ENCODE data around the gene MSL1.

The MSL1 gene

DNA sequence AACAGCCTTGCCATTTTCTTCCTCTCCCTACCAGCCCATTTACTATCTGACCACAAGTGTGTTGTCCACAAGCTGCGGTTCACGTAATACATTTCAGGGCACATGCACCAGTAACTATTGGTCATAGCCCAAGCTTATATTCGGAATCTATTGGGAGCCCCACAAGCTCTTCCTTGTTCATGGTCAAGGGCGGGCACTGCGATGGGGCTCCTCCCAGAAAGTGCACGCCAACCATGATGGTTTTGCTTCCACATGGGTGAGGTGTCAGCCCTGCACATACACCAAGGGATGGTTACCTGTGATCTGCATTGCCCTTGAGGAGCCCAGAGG lies 46.9 kb upstream of the MSL1 start:
- TF ChIP-seq ZNF565 (CRISPR knock-in tag; conservative IDR thresholded peaks at IDR 0.05; ENCODE audit: low read depth) (no peak), ARNTL (CRISPR knock-in tag; IDR thresholded peaks at IDR 0.05; ENCODE audit: borderline replicate concordance, low read depth) (no peak), CSRNP3 (CRISPR knock-in tag; IDR thresholded peaks at IDR 0.05) (no peak), BACH2 (CRISPR knock-in tag; IDR thresholded peaks at IDR 0.05; ENCODE audit: borderline replicate concordance) (no peak)
- no peak; the same call in 2 of the 3 replicates for ATAC-seq

- TF ChIP-seq OSR1 (CRISPR knock-in tag; IDR thresholded peaks at IDR 0.05) (no peak), GLIS3 (CRISPR knock-in tag; IDR thresholded peaks at IDR 0.05) (no peak), ZFP3 (CRISPR knock-in tag; IDR thresholded peaks at IDR 0.05) (0 out of 2 replicates have a peak, but pooled peaks have one; percentile 25)
- peak; percentile 63 for ATAC-seq
Measured at GRCh38 chr17:40075201-40075941, 46.4 kb upstream of the MSL1 start.

DNA sequence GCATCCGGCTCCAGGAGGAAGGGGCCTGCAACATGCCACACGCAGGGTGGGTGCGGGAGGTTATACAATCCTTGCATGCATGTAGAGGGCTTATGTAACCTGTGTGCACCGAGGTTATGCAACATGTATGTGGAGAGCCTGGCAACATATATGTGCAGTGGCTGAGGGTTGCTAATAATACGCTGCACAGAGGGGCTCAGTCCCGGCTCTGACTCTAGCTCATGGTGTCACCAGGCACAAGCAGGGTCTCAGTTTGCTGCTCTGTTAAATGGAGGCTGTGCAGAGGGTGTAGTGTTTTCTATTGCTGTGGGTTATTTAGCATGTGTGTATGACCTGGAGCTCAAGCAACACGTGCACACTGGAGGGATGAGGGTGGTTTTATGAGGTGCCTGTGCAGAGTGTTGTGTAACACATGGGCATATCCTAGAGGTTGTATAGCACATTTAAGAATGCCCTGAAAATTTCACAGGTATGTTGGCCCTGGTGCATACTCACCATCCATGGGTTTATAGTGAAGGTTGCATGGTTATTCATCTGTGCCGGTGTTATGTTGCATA lies 45.8 kb upstream of the MSL1 start:
- no peak for ATAC-seq
- no peak for TF ChIP-seq ZC3H10 (CRISPR knock-in tag; IDR thresholded peaks at IDR 0.05)
- no peak for TF ChIP-seq BACH2 (CRISPR knock-in tag; IDR thresholded peaks at IDR 0.05; ENCODE audit: borderline replicate concordance)
- no peak for TF ChIP-seq TCF4 (CRISPR knock-in tag; IDR thresholded peaks at IDR 0.05; ENCODE audit: borderline replicate concordance)
- no peak for TF ChIP-seq RARB (CRISPR knock-in tag; IDR thresholded peaks at IDR 0.05)
- TF ChIP-seq TOX (CRISPR knock-in tag; IDR thresholded peaks at IDR 0.05; ENCODE audit: borderline replicate concordance) = no peak
- TF ChIP-seq PPARA (CRISPR knock-in tag; IDR thresholded peaks at IDR 0.05; ENCODE audit: borderline replicate concordance) = no peak
- TF ChIP-seq ZNF8 (CRISPR knock-in tag; IDR thresholded peaks at IDR 0.05) = no peak
- TF ChIP-seq ZNF70 (CRISPR knock-in tag; IDR thresholded peaks at IDR 0.05) = no peak
- no peak for TF ChIP-seq ZFP30 (CRISPR knock-in tag; IDR thresholded peaks at IDR 0.05)
- no peak for TF ChIP-seq GLIS3 (CRISPR knock-in tag; IDR thresholded peaks at IDR 0.05)
- TF ChIP-seq OSR1 (CRISPR knock-in tag; IDR thresholded peaks at IDR 0.05) = no peak
- TF ChIP-seq ISL1 (CRISPR knock-in tag; IDR thresholded peaks at IDR 0.05) = no peak
- TF ChIP-seq CSRNP3 (CRISPR knock-in tag; IDR thresholded peaks at IDR 0.05) = no peak
- TF ChIP-seq, protein P1, sequence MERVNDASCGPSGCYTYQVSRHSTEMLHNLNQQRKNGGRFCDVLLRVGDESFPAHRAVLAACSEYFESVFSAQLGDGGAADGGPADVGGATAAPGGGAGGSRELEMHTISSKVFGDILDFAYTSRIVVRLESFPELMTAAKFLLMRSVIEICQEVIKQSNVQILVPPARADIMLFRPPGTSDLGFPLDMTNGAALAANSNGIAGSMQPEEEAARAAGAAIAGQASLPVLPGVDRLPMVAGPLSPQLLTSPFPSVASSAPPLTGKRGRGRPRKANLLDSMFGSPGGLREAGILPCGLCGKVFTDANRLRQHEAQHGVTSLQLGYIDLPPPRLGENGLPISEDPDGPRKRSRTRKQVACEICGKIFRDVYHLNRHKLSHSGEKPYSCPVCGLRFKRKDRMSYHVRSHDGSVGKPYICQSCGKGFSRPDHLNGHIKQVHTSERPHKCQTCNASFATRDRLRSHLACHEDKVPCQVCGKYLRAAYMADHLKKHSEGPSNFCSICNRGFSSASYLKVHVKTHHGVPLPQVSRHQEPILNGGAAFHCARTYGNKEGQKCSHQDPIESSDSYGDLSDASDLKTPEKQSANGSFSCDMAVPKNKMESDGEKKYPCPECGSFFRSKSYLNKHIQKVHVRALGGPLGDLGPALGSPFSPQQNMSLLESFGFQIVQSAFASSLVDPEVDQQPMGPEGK (CRISPR knock-in tag; IDR thresholded peaks at IDR 0.05; ENCODE audit: borderline replicate concordance) = no peak
- no peak for TF ChIP-seq ARNTL (CRISPR knock-in tag; IDR thresholded peaks at IDR 0.05; ENCODE audit: borderline replicate concordance, low read depth)
- TF ChIP-seq POU6F1 (CRISPR knock-in tag; IDR thresholded peaks at IDR 0.05; ENCODE audit: borderline replicate concordance, low read depth) = no peak

GRCh38 chr17:40076591-40076990 lies 45.2 kb upstream of the MSL1 start:
- TF ChIP-seq CSRNP3 (CRISPR knock-in tag; IDR thresholded peaks at IDR 0.05) = no peak
- no peak for TF ChIP-seq GLIS3 (CRISPR knock-in tag; IDR thresholded peaks at IDR 0.05)
- no peak for TF ChIP-seq ARNTL (CRISPR knock-in tag; IDR thresholded peaks at IDR 0.05; ENCODE audit: borderline replicate concordance, low read depth)
- no peak for TF ChIP-seq RARB (CRISPR knock-in tag; IDR thresholded peaks at IDR 0.05)
- no peak for ATAC-seq
